Stimulated activated CD4-positive, alpha-beta T cell treated with anti-CD3 and anti-CD28 coated beads, Interleukin-2, amount 100 ng/mL, for 24 hours (primary cell): ENCODE data around the gene HDAC7.

Experiments used
- DNase-seq, 2 donors: peaks; one replicate each; pipeline ENCODE4 v3.0.0-alpha.2; 2020

The HDAC7 gene

DNA sequence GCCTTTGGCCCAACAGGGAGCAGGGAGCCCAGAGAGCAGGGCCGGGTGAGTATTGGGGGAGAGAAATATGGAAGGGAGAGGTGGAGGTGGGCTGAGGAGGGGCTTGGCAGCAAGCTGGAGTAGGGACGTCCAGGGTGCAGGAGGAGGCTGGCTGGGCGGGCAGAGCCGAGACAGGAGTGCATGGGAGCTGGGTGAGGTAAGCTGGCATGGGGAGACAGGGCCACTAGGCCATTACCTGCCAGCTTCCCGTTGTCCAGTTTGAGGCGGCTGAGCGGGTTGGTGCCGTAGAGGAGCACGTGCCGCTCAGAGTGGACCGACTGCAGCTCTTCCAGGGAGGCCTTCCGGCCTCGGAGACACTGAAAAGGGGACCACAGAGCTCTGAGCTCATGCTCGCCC, 28.4 kb downstream of the HDAC7 start:
- DNase-seq, result no peak

- no peak for DNase-seq
Measured at GRCh38 chr12:47790676-47791350, 28.9 kb downstream of the HDAC7 start.

DNA sequence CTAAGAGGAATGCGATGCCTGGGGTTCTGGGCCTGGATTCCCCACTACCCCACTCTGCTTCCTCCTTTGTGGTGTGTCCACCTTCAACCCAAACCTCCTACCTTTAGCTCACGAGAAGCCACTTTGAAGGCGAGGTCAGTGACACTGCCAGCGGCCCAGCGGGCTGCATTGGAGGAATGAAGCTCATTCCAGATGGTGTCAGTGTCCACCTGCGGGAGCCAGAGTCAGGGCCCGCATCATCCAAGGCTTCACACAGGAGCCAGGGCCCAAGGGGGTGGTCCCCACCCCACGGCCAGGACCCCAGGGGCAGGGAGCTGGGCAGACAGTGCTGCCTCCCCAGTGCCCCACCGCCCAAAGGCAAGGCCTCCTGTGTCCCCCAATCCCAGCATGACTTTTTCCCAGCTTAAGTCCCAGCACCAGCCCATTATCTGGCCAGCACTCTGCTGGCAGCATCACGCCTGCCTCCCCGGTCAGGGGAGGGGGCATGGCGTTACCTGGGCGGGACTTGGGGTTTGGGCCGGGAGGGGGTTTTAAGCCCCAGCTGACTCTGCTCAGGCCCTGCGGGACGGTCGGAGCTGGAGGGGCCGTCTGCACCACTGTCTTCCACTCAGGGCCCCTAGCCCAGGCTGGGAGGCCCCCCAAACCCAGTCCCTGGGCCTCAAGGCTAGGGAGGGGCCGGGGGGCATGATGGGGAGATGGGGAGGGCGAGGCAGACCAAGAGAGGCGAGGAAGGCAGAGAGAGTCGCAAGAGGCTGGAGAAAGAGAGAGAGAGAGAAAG, 29.8 kb downstream of the HDAC7 start:
- DNase-seq, result no peak

DNA sequence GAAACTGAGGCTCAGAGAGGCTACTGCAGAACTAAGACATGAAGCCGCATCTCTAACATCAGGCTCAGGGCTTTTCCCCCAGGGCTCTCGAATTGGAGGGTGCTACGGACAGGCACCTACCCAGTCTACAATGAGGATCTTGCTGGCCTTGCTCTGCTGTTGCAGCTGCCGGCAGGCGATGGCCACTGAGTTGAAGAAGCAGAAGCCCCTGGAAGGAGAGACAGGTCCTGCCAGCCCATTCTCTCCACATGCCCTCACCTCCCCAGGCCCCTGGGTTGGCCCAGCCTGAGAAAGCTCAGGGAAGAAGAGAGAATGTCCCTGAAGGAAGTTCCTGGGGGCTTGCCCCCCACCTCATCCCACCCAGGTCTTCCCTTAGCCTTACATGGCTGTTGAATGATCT, 30.6 kb downstream of the HDAC7 start:
- no peak for DNase-seq

- no peak for DNase-seq
Measured at GRCh38 chr12:47787596-47788319, 31.9 kb downstream of the HDAC7 start.

DNA sequence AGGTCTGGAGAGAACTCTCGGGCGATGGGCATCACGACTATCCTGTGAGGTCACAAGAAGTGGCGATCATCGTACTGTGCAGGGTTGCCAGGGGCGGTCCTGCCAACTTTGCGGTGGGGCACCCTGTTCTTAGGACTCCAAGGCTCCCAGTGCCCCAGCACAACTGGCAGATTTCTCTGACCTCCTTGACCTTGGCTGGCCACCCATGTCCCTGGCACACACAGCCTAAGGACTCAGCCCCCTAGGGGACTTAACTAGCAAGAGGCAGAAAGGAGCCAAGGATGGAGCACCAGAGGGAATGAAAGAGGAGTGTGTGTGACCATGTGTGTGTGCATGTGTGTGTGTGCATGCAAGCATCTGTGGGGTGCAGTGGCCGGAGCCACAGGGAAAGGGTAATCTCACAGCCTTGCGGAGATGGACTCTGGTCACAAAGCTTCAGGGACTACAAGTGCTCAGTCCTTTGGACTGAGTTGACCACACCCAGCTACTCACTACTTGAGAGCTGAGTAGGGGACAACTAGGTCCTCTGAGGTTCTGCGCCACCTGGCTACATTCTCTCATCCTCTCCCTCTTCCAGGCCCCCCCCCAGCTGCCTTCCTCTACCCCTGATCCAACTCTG, 32.9 kb downstream of the HDAC7 start:
- no peak for DNase-seq

- no peak for DNase-seq
Measured at GRCh38 chr12:47785887-47786661, 33.6 kb downstream of the HDAC7 start.

- DNase-seq, result no peak
Measured at GRCh38 chr12:47785036-47785886, 34.4 kb downstream of the HDAC7 start.

DNA sequence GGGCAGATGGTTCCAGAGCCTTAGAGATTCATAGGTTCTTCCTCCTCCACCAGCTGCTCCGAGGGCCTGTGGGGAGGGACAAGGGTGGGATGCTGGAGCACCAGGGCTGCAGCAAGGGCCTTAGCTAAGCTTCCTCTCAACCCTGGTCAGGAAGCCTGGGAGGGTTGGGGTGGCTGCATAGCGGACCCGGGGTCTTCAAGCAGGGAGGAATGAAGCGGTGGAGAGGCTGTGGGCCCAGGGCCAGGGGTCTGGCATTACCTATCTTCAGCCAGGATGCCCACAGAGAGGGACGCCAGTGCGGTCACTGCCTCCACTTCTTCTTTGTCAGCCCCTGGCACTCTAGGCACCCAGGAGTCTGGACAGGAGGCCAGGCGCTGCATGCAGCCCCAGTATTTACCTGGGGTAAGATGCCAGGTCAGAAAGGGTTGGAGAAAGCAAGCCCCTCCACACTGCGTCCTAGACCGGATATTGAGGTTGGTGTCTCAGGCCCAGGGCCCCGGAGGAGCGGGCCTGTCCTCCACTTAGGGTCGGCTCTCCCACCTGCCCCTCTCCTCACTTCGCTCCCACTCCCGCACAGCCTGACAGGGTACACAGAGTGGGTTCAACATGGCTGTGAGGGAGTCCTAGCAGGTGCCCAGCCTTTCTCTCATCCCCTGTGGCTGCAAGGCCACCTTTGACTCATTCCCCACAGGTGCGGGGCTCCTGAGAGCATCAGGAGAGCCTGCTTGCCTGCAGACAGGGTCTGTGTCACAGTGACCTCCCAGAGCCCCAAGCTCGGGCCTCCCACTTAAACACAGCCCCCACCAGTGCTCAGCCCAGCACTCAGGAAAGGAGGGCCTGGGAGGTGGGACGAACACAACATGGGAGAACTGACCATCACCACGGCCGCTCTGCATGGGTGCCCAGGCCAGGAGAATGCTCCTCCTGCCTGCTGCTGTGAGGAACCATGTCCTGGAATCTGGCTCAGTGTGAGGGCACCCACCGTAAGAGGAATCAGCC, 35.6 kb downstream of the HDAC7 start:
- DNase-seq, result no peak

DNA sequence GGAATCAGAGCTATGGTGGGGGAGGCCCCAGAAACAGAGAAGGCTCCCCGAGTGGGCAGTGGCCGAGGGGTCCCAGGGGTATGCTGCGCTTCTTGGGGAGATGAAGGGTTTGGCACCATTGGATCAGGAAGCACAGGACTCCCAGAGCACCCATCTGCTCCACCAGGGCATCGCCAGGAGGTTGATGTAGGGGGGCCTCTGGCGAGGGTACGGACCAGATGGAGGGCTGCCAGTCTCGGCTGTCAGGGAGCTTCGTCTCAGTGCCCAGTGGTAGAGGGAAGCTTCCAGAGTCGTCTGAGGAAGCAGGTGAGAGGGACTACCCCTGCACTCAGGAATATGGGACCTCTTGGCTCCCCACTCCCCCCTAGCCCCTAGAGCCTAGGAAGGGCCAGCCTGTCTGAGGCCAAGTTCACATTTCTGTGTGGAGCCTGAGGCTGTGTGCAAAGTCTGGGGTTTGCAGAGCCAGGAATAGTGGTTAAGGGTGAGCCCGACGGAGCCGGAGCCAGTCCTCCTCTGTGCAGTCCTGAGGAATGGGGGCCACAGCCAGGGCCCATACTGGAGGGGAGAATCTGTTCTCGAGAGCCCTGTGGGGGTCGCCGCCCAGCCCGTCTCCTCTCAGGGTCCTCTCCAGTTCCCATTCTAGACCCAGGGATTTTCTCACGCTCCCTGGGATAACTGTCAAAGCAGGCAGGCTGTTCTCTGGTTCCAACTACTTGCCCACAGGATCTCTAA, 36.5 kb downstream of the HDAC7 start:
- no peak for DNase-seq

- DNase-seq, result no peak
Measured at GRCh38 chr12:47782372-47782770, 37.3 kb downstream of the HDAC7 start.

- no peak for DNase-seq
Measured at GRCh38 chr12:47781479-47782371, 38.0 kb downstream of the HDAC7 start.

GRCh38 chr12:47779943-47780504, 39.7 kb downstream of the HDAC7 start:
- DNase-seq, result no peak

GRCh38 chr12:47779301-47779942, 40.3 kb downstream of the HDAC7 start:
- DNase-seq, result peak; percentile 96

- DNase-seq, result no peak
Measured at GRCh38 chr12:47778881-47779280, 40.8 kb downstream of the HDAC7 start.

DNA sequence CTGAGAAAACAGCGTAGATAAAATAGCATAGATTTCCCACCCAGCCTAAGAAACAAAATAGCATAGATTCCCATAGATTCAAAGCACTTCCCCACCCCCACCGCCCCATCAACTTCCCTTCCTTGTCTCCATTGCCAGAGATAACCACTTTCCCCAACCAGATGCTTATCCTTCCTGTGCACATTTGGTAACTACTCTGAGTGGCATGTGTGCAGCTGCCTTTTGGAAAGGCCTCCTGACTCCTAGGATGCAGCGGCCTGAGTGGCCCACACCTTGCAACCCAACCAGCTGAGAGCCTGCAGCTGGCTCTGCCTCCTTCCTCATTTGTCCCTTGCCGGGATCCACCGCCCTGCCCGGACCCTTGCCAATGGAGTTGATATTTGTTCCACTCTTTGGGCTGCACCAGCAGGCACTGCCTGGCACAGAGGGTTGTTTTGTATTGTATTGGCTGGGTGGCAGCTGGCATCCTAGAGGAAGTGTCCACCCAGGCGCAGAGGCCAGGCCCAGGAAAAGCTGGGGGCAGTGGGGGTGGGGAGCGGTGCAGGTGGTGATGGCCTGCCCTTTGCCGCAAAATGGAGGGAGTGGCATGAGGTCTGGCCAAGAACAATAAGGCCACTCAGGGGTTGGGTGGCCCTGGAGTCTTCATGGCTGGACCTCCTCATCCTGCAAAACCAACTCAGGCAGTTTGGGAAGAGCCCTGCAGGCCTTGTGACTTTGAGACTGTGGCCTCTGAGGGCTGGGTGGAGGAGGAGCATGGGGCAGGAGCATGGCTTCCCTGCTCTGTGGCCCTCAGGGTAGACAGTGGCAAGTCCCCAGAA, 41.8 kb downstream of the HDAC7 start:
- no peak for DNase-seq

DNA sequence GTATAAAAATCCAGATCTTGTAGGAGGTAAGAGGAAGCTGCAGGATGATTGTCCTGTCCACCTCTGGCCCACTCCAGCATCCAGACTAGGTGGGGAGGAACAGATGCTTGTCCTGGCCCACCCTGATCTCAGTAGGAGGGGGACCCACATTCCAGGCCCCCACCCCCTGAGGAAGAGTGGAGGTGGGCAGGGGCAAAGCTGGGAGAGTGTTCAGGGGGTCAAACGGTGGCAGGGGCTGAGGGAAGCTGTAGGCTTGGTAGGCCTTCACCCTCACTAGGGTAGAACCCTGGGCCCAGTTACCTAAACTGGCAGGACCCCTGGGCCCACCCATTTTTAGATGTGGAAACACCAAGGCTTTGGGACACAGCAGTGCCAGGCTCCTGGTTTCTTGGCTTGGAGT, 42.6 kb downstream of the HDAC7 start:
- no peak for DNase-seq
